Peyer's patch (tissue), 4 donors: ENCODE data around the gene XPNPEP2.

ENCODE experiments used
- CTCF ChIP-seq, 6 experiments: fragments of 450-650 bp in 4 of 6; fragments of 200-600 bp in 2 of 6; sonication (generic) in 1 of 6; IDR thresholded peaks; one replicate each; pipeline ENCODE4 v1.5.1; 2017 to 2019; ENCODE audit warnings: antibody characterized with exemption in 6 of 6, mild to moderate bottlenecking in 3 of 6, moderate library complexity in 1 of 6
- POLR2A ChIP-seq, 2 donors: fragments of 450-650 bp; IDR thresholded peaks; one replicate each; pipeline ENCODE4 v1.5.1; 2017; ENCODE audit warnings: antibody characterized with exemption in 2 of 2, mild to moderate bottlenecking in 2 of 2, moderate library complexity in 2 of 2

- TF ChIP-seq CTCF (IDR thresholded peaks at IDR 0.05) (no peak), POLR2A (IDR thresholded peaks at IDR 0.05) (no peak)
Observed at GRCh38 chrX:129732857-129733256, 5.9 kb upstream of the XPNPEP2 start.
